ENCODE measurements around the gene CHTF8.
"Not testable (repeated sequence)": the region's sequence is repeated elsewhere in the genome, so short reads cannot be mapped to it uniquely, and the experiment has no call there.

The CHTF8 gene

GRCh38 chr16:69141936-69142335 is 9.5 kb upstream of the CHTF8 start:
- no peak for TF ChIP-seq PAX5 (IDR thresholded peaks at IDR 0.05; ENCODE audit: insufficient read depth, low read length, severe bottlenecking)
- TF ChIP-seq TAF1 (IDR thresholded peaks at IDR 0.05; ENCODE audit: low read depth, low read length), result no peak
- no peak for TF ChIP-seq POLR2AphosphoS5 (IDR thresholded peaks at IDR 0.05; ENCODE audit: low read depth, low read length)
- TF ChIP-seq SPI1 (IDR thresholded peaks at IDR 0.05; ENCODE audit: low read depth, low read length), result no peak
- DNase-seq (ENCODE audit: insufficient read length, low spot score), result no peak
- no peak for FAIRE-seq

DNA sequence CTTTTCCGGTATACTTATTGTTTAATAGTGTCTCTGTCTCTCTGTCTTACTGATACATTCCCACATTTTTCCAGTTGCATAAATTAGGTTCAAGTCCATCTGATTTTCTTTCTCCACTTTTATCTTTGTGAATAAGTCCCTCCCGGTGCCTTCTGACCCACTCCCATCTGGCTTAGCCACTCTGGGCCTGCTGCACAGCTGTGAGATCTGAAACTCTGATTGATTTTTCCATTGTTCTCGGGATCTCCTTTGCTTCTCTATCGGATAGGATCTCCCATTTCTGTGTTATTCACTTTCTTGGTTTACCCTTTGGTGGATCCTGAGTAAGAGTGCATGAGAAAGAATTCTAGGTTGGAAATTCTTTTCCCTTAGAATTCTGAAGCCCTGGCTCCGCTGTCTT is 8.6 kb upstream of the CHTF8 start:
- FAIRE-seq, result no peak
- no peak for DNase-seq (ENCODE audit: insufficient read length, low spot score)
- TF ChIP-seq SPI1 (IDR thresholded peaks at IDR 0.05; ENCODE audit: low read depth, low read length) (no peak), POU2F2 (IDR thresholded peaks at IDR 0.05; ENCODE audit: low read depth, low read length) (no peak), POLR2A (IDR thresholded peaks at IDR 0.05; ENCODE audit: low read depth, low read length) (no peak), TAF1 (IDR thresholded peaks at IDR 0.05; ENCODE audit: low read depth, low read length) (no peak), POLR2AphosphoS5 (IDR thresholded peaks at IDR 0.05; ENCODE audit: low read depth, low read length) (no peak), PAX5 (IDR thresholded peaks at IDR 0.05; ENCODE audit: insufficient read depth, low read length, severe bottlenecking) (no peak)

GRCh38 chr16:69139464-69139863 is 7.1 kb upstream of the CHTF8 start:
- FAIRE-seq, result not testable (repeated sequence)

DNA sequence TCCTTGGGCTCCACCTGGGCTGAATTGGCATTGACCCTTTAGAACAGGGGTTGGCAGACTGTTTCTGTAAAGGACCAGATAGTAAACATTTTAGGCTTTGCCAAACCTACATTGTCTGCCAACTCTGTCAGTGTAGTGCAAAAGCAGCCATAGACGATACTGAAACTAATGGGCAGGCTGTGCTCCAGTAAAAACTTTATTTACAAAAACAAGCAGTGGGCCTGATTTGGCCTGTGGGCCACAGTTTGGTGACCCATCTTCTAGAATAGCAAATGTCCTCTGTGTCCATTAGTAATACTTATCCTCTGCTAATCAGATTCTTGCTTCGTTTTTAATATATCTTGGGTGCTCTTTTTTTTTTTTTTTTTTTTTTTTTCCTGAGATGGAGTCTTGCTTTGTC is 6.2 kb upstream of the CHTF8 start:
- no peak for TF ChIP-seq TAF1 (IDR thresholded peaks at IDR 0.05; ENCODE audit: low read depth, low read length)
- TF ChIP-seq POU2F2 (IDR thresholded peaks at IDR 0.05; ENCODE audit: low read depth, low read length), result no peak
- TF ChIP-seq SPI1 (IDR thresholded peaks at IDR 0.05; ENCODE audit: low read depth, low read length), result no peak
- TF ChIP-seq PAX5 (IDR thresholded peaks at IDR 0.05; ENCODE audit: insufficient read depth, low read length, severe bottlenecking), result no peak
- no peak for TF ChIP-seq POLR2AphosphoS5 (IDR thresholded peaks at IDR 0.05; ENCODE audit: low read depth, low read length)
- TF ChIP-seq POLR2A (IDR thresholded peaks at IDR 0.05; ENCODE audit: low read depth, low read length), result no peak
- DNase-seq (ENCODE audit: insufficient read length, low spot score) (no peak), FAIRE-seq (no peak)

More at GRCh38 chr16:69139464-69139863, 7.1 kb upstream of the CHTF8 start:
- not testable (repeated sequence) for DNase-seq (ENCODE audit: insufficient read length, low spot score)

- FAIRE-seq (no peak), DNase-seq (ENCODE audit: insufficient read length, low spot score) (no peak)
- TF ChIP-seq POLR2AphosphoS5 (IDR thresholded peaks at IDR 0.05; ENCODE audit: low read depth, low read length) (no peak), SPI1 (IDR thresholded peaks at IDR 0.05; ENCODE audit: low read depth, low read length) (no peak), POLR2A (IDR thresholded peaks at IDR 0.05; ENCODE audit: low read depth, low read length) (no peak), POU2F2 (IDR thresholded peaks at IDR 0.05; ENCODE audit: low read depth, low read length) (no peak), PAX5 (IDR thresholded peaks at IDR 0.05; ENCODE audit: insufficient read depth, low read length, severe bottlenecking) (no peak), TAF1 (IDR thresholded peaks at IDR 0.05; ENCODE audit: low read depth, low read length) (no peak)
Observed at GRCh38 chr16:69133373-69133954, 1.1 kb upstream of the CHTF8 start.

- DNase-seq (ENCODE audit: insufficient read length, low spot score) (peak; percentile 90), FAIRE-seq (no peak)
- TF ChIP-seq POLR2A (IDR thresholded peaks at IDR 0.05; ENCODE audit: low read depth, low read length), result no peak
- no peak for TF ChIP-seq POU2F2 (IDR thresholded peaks at IDR 0.05; ENCODE audit: low read depth, low read length)
Observed at GRCh38 chr16:69131839-69132423, 457 bp downstream of the CHTF8 start.

DNA sequence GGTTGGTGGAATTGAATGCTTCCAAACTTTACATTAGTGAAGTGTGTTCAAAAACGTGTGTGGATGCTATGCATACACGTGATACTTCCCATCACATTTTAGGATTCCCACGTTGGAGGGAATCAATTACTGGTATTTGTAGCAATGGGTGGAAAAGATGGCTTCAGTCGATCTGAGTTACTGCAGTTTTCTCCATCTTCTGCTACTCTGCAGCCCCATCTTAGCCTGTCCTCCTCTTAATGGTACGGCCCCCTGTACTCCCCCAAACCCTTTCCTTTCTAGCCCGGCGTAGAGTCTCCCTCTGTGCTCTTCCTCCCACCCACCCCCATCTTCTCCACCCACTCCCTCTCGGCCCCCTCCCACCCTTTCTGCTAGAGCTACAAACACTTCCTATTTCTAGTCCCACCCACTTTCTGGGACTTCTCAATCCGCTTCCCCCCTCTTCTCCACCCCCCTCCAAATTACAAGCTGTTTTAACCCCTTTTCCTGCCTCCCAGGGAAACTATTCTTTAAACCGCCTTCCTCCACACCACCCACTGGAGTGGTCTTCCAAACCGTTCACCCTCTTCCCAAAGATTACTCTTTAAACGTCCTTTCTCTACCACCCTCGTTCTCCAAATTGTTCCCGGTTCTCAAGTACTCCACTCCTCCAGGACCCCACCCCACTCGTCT is 1.1 kb downstream of the CHTF8 start:
- no peak for DNase-seq (ENCODE audit: insufficient read length, low spot score)
- TF ChIP-seq POLR2AphosphoS5 (IDR thresholded peaks at IDR 0.05; ENCODE audit: low read depth, low read length), result no peak
- TF ChIP-seq SPI1 (IDR thresholded peaks at IDR 0.05; ENCODE audit: low read depth, low read length), result peak; percentile 65; the same call in 1 of the 2 replicates
- no peak for TF ChIP-seq PAX5 (IDR thresholded peaks at IDR 0.05; ENCODE audit: insufficient read depth, low read length, severe bottlenecking)
- TF ChIP-seq TAF1 (IDR thresholded peaks at IDR 0.05; ENCODE audit: low read depth, low read length), result no peak
- no peak for TF ChIP-seq POLR2A (IDR thresholded peaks at IDR 0.05; ENCODE audit: low read depth, low read length)
- FAIRE-seq, result no peak

GRCh38 chr16:69130461-69130860 is 1.9 kb downstream of the CHTF8 start:
- FAIRE-seq (no peak), DNase-seq (ENCODE audit: insufficient read length, low spot score) (no peak)
- peak; percentile 69; the same call in 1 of the 2 replicates for TF ChIP-seq POLR2AphosphoS5 (IDR thresholded peaks at IDR 0.05; ENCODE audit: low read depth, low read length)
- no peak for TF ChIP-seq TAF1 (IDR thresholded peaks at IDR 0.05; ENCODE audit: low read depth, low read length)
- TF ChIP-seq POU2F2 (IDR thresholded peaks at IDR 0.05; ENCODE audit: low read depth, low read length), result no peak

DNA sequence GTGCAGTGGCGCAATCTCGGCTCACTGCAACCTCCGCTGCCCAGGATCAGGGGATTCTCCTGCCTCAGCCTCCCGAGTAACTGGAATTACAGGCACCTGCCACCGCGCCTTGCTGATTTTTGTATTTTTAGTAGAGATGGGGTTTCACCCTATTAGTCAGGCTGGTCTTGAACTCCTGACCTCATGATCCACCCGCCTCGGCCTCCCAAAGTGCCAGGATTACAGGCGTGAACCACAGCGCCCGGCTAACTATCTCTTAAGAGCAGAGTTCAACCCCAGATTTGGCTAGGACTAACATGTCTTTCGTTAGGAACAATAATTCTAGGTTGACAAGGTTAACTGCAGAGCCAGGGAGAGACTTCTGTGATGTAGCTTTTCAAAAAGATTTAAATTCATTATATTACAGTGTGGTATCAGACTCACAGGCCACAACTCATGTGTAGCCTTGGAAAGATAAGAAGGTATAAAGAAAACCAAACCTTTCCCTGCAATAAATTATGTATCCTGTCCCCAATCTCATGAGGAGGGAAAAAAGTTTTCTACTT is 4.3 kb downstream of the CHTF8 start:
- DNase-seq (ENCODE audit: insufficient read length, low spot score) (no peak), FAIRE-seq (no peak)

DNA sequence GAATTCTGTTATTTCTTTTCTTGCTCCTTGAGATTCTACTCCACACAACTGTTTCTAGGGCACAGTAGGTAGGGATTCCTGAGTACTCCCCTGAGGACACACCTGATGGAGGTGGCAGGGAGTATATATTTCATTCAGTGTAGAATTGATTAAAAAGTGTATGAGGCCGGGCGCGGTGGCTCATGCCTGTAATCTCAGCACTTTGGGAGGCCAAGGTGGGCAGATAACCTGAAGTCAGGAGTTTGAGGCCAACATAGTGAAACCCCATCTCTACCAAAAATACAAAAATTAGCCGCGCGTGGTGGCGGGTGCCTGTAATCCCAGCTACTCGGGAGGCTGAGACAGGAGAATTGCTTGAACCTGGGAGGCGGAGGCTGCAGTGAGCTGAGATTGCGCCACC is 5.6 kb downstream of the CHTF8 start:
- not testable (repeated sequence) for DNase-seq (ENCODE audit: insufficient read length, low spot score); FAIRE-seq

More for the DNA sequence above, 4.3 kb downstream of the CHTF8 start:
- TF ChIP-seq POLR2A (IDR thresholded peaks at IDR 0.05; ENCODE audit: low read depth, low read length), result no peak

GRCh38 chr16:69126221-69126620 is 6.2 kb downstream of the CHTF8 start:
- TF ChIP-seq POU2F2 (IDR thresholded peaks at IDR 0.05; ENCODE audit: low read depth, low read length) (no peak), TAF1 (IDR thresholded peaks at IDR 0.05; ENCODE audit: low read depth, low read length) (no peak), POLR2AphosphoS5 (IDR thresholded peaks at IDR 0.05; ENCODE audit: low read depth, low read length) (no peak), SPI1 (IDR thresholded peaks at IDR 0.05; ENCODE audit: low read depth, low read length) (no peak), POLR2A (IDR thresholded peaks at IDR 0.05; ENCODE audit: low read depth, low read length) (no peak)
- DNase-seq (ENCODE audit: insufficient read length, low spot score) (no peak), FAIRE-seq (no peak)

- not testable (repeated sequence) for FAIRE-seq; DNase-seq (ENCODE audit: insufficient read length, low spot score)
Observed at GRCh38 chr16:69124961-69125360, 7.4 kb downstream of the CHTF8 start.

- FAIRE-seq; DNase-seq (ENCODE audit: insufficient read length, low spot score): not testable (repeated sequence)
Observed at GRCh38 chr16:69124406-69124805, 8.0 kb downstream of the CHTF8 start.
